Thyroid gland (tissue), 4 donors: ENCODE data around the gene ETFDH.

ENCODE experiments used
- CTCF ChIP-seq, 6 experiments: fragments of 200-600 bp in 3 of 6; fragments of 450-650 bp in 3 of 6; sonication (generic) in 3 of 6; IDR thresholded peaks; one replicate each; pipeline ENCODE4 v1.5.1; 2016 to 2019; ENCODE audit warnings: antibody characterized with exemption in 6 of 6, mild to moderate bottlenecking in 2 of 6, inconsistent platforms in 1 of 6, moderate library complexity in 1 of 6
- POLR2A ChIP-seq, 2 donors: fragments of 450-650 bp; IDR thresholded peaks; one replicate each; pipeline ENCODE4 v1.6.1; 2017; ENCODE audit warnings: antibody characterized with exemption in 2 of 2, mild to moderate bottlenecking in 2 of 2, moderate library complexity in 1 of 2

DNA sequence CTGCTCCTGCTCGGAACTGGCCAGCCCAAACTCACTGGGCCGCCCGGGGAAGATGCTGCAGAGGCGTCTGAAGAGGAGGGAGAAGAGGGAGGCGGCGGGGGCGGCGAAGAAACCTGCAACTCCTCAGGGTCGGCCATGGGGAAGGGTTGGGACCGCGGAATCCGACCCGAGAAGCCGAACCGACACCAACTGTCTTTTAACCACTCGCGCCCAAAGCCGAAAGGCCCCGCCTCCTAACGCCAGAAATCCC, 506 bp upstream of the ETFDH start, which contains the start of gene C4orf46:
- no peak for TF ChIP-seq POLR2A (IDR thresholded peaks at IDR 0.05)
- no peak for TF ChIP-seq CTCF (IDR thresholded peaks at IDR 0.05)
